Measurements from ENCODE around the gene DMGDH.

Gene DMGDH

DNA sequence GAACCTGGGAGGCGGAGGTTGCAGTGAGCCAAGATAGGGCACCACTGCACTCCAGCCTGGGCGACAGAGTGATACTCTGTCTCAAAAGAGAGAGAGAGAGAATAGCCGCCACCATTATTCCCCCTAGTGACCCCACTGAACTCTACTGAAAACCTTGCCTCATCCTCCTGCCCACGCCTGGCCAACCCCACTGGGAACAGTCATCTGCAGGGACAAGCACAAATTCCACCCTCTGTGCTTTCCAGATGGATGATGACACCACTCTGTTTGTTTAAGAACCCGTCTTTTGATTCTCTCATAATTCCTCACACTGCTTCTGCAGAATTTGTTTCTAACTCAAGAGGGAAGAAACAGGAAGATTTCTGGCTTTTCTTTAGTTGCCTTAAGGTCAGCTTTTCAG, 12.3 kb upstream of the DMGDH start:
- H3K27ac ChIP-seq = no peak overlapping the region
- TF ChIP-seq ZFX (IDR thresholded peaks at IDR 0.05) = no peak
- TF ChIP-seq, protein P1, sequence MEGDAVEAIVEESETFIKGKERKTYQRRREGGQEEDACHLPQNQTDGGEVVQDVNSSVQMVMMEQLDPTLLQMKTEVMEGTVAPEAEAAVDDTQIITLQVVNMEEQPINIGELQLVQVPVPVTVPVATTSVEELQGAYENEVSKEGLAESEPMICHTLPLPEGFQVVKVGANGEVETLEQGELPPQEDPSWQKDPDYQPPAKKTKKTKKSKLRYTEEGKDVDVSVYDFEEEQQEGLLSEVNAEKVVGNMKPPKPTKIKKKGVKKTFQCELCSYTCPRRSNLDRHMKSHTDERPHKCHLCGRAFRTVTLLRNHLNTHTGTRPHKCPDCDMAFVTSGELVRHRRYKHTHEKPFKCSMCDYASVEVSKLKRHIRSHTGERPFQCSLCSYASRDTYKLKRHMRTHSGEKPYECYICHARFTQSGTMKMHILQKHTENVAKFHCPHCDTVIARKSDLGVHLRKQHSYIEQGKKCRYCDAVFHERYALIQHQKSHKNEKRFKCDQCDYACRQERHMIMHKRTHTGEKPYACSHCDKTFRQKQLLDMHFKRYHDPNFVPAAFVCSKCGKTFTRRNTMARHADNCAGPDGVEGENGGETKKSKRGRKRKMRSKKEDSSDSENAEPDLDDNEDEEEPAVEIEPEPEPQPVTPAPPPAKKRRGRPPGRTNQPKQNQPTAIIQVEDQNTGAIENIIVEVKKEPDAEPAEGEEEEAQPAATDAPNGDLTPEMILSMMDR (conservative IDR thresholded peaks at IDR 0.05) = no peak

DNA sequence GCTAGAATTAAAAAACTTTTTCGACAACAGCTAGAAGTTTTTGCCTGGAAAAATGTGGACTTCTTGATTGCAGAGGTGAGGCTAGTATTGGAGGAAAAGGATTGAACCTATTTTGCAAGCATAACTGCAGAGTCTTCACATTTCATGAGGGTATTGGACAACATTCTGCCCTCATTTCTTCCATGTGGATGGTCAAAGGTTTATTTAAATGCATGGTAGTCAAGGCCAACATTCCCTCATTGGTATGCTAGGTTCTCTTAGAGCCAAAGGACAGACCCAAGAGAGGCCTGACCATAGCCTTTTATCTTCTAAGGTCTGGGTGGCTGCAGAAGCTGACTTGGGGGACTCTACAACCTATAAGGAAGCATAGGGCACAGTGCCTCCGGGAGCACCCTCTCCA, 11.3 kb upstream of the DMGDH start:
- TF ChIP-seq, protein P1 (conservative IDR thresholded peaks at IDR 0.05) = no peak
- no peak for TF ChIP-seq ZFX (IDR thresholded peaks at IDR 0.05)
- H3K27ac ChIP-seq = no peak overlapping the region

DNA sequence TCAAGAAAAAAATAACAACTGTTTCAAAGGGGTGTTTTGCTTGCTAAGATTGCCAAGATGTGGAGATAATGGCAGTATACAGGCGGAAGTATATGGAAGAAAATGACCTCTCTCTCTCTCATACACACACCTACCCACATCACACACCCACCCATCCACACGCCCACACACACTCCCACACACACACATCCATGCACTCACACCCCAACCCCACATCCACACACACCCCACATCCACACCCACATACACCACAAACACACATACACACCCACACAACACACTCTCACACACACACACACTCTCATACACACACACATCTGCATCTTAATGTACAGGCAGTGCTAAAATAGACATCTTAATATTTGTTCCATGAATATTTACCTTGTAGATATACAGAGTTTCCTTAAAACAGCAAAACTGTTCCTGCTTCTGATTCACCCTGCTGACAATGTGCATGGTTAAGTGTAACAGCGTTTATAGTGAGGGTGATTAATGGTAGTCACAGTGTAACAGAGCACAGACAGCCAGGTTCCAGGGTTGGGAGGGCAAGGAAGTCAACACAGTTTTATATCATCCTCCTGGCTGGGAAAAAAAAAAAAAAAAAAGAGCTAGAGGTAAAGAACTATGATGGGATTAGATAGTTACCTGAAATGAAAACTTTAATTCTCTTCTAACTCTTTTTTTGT, 8.3 kb upstream of the DMGDH start:
- no peak for TF ChIP-seq ZFX (IDR thresholded peaks at IDR 0.05)
- H3K27ac ChIP-seq = no peak overlapping the region

DNA sequence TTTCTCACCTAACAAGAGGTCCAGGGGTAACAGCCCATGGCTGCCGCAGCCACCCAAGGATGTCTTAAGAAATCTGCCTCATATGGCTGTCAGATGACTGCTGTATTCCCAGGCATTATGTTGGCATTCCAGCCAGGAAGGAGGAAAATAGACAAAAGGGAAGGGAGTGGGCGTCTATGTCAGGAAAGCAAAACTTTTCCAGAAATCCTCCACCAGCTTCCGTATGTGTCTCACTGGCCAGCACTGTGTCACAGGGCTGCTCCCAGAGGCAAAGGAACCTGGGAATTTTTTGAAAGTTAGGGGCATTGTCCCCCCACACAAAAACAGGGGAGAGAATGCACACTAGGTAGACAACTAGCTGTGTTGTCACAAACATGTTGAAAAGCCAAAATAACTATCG, 7.3 kb upstream of the DMGDH start:
- no peak overlapping the region for H3K27ac ChIP-seq
- TF ChIP-seq, protein P1 (conservative IDR thresholded peaks at IDR 0.05) = no peak
- no peak for TF ChIP-seq ZFX (IDR thresholded peaks at IDR 0.05)

DNA sequence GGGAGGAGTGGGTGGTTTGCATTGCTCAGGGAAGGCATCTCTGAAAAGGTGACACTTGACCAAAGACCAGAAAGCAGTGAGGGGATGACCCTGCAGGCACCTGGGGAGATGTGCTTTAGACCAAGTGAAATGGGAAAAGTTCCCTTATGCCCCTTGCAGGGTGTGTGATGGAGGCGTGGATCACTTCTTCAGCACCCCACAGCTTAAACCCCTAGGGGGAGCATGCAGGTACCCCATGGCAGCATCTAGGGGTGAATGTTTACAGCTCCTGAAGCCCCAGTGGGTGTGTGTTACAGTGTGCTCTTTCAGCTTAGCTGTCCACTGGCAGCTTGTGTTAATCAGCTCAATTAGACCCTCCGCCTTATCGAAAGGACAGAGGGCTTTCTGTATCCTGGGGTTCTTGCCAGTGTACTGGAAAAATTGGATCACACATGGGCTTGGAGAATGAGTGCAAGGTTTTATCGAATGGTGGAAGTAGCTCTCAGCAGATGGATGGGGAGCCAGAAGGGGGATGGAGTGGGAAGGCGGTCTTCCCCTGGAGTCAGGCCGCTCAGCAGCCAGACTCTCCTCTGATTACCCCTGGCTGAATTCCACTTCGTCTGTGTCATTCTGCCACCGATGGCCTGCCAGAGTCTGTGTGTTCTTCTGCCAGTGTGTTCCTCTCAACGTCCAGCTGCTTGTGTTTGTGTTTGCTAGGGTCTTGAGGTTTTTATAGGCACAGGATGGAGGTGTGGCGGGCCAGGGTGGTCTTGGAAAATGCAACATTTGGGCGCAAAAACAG, 6.4 kb upstream of the DMGDH start:
- H3K27ac ChIP-seq = no peak overlapping the region

DNA sequence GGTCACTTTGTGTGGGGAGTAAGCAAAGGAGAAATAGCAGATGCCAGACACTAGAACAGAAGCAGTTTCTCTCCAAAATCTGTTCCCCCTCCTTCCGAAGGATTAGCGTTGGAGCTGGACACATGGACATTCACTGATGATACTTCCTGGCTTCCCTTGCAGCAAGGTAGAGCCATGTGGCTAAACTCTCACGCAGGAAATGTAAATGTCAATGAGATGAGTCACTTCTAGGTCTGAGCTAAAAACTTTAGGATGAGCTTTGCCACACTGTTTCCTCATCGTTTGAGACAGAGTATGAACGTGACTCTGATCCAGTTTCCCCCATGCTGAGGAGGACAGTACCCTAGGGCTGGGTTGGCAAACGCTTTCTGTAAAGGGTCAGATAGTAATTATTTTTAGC, 5.2 kb upstream of the DMGDH start:
- H3K27ac ChIP-seq = no peak overlapping the region
- no peak for TF ChIP-seq ZFX (IDR thresholded peaks at IDR 0.05)
- TF ChIP-seq, protein P1 (conservative IDR thresholded peaks at IDR 0.05) = no peak

More for the DNA sequence above, 6.4 kb upstream of the DMGDH start:
- no peak for TF ChIP-seq ZFX (IDR thresholded peaks at IDR 0.05)
- TF ChIP-seq, protein P1 (conservative IDR thresholded peaks at IDR 0.05) = no peak

DNA sequence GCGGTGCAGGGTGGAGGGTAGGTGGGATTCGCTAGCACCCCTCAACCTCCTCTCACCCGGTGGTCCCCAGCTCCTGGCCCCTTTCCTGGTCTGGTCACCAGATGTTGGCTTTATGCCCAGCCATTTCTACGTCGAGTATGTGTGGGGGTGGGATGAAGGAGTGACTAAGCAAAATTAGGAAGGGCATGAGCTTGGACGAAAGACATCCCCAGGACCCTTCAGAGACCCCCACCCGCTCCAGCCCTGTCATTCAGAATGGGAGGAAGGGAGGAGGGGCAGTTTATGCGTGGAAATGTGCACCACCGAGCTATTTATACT, 835 bp upstream of the DMGDH start:
- TF ChIP-seq, protein P1 (conservative IDR thresholded peaks at IDR 0.05) = no peak
- no peak for TF ChIP-seq ZFX (IDR thresholded peaks at IDR 0.05)
- no peak overlapping the region; the same call in 1 of the 2 replicates for H3K27ac ChIP-seq

Measured in C4-2B (cell line).